SK-N-SH treated with all-trans-retinoic acid at 6 μM for 48 hours (cell line): ENCODE results near the gene TRIM34.

Experiments used
- ATAC-seq: fragments of 200-7000 bp; cut with Tn5 transposase; 3 replicates; pipeline ENCODE4 v1.9.1; 2020; ENCODE audit warnings: mild to moderate bottlenecking, moderate library complexity
- ARNTL ChIP-seq: fragments of 450-650 bp; formaldehyde crosslinking; IDR thresholded peaks from 2 replicates; pipeline ENCODE4 v1.5.0; 2020; ENCODE audit warnings: low read depth, mild to moderate bottlenecking, moderate library complexity, borderline replicate concordance
- BACH2 ChIP-seq: fragments of 250-450 bp; sonication (Bioruptor Pico); IDR thresholded peaks from 2 replicates; pipeline ENCODE4 v1.9.0; 2021; ENCODE audit warnings: mild to moderate bottlenecking, borderline replicate concordance
- CSDC2 ChIP-seq: fragments of 250-450 bp; sonication (Bioruptor Pico); IDR thresholded peaks from 2 replicates; pipeline ENCODE4 v1.5.0; 2020; ENCODE audit warnings: mild to moderate bottlenecking, moderate library complexity
- ESRRG ChIP-seq: fragments of 250-450 bp; sonication (Bioruptor Pico); IDR thresholded peaks from 2 replicates; pipeline ENCODE4 v1.6.1; 2021; ENCODE audit warnings: mild to moderate bottlenecking
- GLIS3 ChIP-seq: fragments of 250-450 bp; sonication (Bioruptor Pico); IDR thresholded peaks from 2 replicates; pipeline ENCODE4 v1.5.0; 2020; ENCODE audit warnings: mild to moderate bottlenecking, moderate library complexity
- ISL1 ChIP-seq: fragments of 250-450 bp; sonication (Bioruptor Pico); IDR thresholded peaks from 2 replicates; pipeline ENCODE4 v2.1.2; 2022; ENCODE audit warnings: mild to moderate bottlenecking, moderate library complexity
- POU6F1 ChIP-seq: fragments of 250-450 bp; sonication (Bioruptor Pico); IDR thresholded peaks from 2 replicates; pipeline ENCODE4 v1.8.0; 2021; ENCODE audit warnings: low read depth, mild to moderate bottlenecking, moderate library complexity, borderline replicate concordance
- SNAI2 ChIP-seq: fragments of 250-450 bp; sonication (Bioruptor Pico); IDR thresholded peaks from 2 replicates; pipeline ENCODE4 v1.5.0; 2020; ENCODE audit warnings: mild to moderate bottlenecking, moderate library complexity
- TCF4 ChIP-seq: fragments of 250-450 bp; sonication (Bioruptor Pico); IDR thresholded peaks from 2 replicates; pipeline ENCODE4 v1.8.0; 2021; ENCODE audit warnings: mild to moderate bottlenecking, moderate library complexity, borderline replicate concordance
- TOX ChIP-seq: fragments of 250-450 bp; sonication (Bioruptor Pico); IDR thresholded peaks from 2 replicates; pipeline ENCODE4 v1.8.0; 2021; ENCODE audit warnings: mild to moderate bottlenecking, moderate library complexity, borderline replicate concordance
- ZC3H10 ChIP-seq: fragments of 250-450 bp; sonication (Bioruptor Pico); IDR thresholded peaks from 2 replicates; pipeline ENCODE4 v1.5.1; 2021; ENCODE audit warnings: mild to moderate bottlenecking, moderate library complexity
- ZNF565 ChIP-seq: fragments of 450-650 bp; formaldehyde crosslinking; conservative IDR thresholded peaks from 2 replicates; pipeline ENCODE4 v1.5.0; 2020; ENCODE audit warnings: low read depth, mild to moderate bottlenecking, moderate library complexity
- ZNF70 ChIP-seq: fragments of 450-650 bp; formaldehyde crosslinking; IDR thresholded peaks from 2 replicates; pipeline ENCODE4 v1.5.0; 2020; ENCODE audit warnings: mild to moderate bottlenecking, moderate library complexity
- ZNF8 ChIP-seq: fragments of 450-650 bp; formaldehyde crosslinking; IDR thresholded peaks from 2 replicates; pipeline ENCODE4 v1.5.0; 2020; ENCODE audit warnings: mild to moderate bottlenecking, moderate library complexity
- TF ChIP-seq, protein P1 (sequence below): fragments of 250-450 bp; sonication (Bioruptor Pico); IDR thresholded peaks from 2 replicates; pipeline ENCODE4 v1.5.1; 2020; ENCODE audit warnings: low read depth, mild to moderate bottlenecking, moderate library complexity
- TF ChIP-seq, protein P2 (sequence below): fragments of 250-450 bp; sonication (Bioruptor Pico); IDR thresholded peaks from 2 replicates; pipeline ENCODE4 v1.5.0; 2020; ENCODE audit warnings: mild to moderate bottlenecking, moderate library complexity
- TF ChIP-seq, protein P3 (sequence below): fragments of 250-450 bp; sonication (Bioruptor Pico); IDR thresholded peaks from 2 replicates; pipeline ENCODE4 v1.8.0; 2020; ENCODE audit warnings: mild to moderate bottlenecking, moderate library complexity, borderline replicate concordance

The TRIM34 gene

GRCh38 chr11:5684646-5685362 lies 60.0 kb downstream of the TRIM34 start, which contains the start of gene TRIM5:
Gene TRIM5, minus strand, starts transcription at chr11:5685074. Its CDS starts 4,897 bp downstream, at chr11:5680177.
- no peak for TF ChIP-seq GLIS3
- TF ChIP-seq ARNTL (CRISPR knock-in tag): no peak
- TF ChIP-seq SNAI2: no peak
- TF ChIP-seq, protein P1, sequence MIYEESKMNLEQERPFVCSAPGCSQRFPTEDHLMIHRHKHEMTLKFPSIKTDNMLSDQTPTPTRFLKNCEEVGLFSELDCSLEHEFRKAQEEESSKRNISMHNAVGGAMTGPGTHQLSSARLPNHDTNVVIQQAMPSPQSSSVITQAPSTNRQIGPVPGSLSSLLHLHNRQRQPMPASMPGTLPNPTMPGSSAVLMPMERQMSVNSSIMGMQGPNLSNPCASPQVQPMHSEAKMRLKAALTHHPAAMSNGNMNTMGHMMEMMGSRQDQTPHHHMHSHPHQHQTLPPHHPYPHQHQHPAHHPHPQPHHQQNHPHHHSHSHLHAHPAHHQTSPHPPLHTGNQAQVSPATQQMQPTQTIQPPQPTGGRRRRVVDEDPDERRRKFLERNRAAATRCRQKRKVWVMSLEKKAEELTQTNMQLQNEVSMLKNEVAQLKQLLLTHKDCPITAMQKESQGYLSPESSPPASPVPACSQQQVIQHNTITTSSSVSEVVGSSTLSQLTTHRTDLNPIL (CRISPR knock-in tag): no peak
- TF ChIP-seq CSDC2: no peak
- TF ChIP-seq, protein P2, sequence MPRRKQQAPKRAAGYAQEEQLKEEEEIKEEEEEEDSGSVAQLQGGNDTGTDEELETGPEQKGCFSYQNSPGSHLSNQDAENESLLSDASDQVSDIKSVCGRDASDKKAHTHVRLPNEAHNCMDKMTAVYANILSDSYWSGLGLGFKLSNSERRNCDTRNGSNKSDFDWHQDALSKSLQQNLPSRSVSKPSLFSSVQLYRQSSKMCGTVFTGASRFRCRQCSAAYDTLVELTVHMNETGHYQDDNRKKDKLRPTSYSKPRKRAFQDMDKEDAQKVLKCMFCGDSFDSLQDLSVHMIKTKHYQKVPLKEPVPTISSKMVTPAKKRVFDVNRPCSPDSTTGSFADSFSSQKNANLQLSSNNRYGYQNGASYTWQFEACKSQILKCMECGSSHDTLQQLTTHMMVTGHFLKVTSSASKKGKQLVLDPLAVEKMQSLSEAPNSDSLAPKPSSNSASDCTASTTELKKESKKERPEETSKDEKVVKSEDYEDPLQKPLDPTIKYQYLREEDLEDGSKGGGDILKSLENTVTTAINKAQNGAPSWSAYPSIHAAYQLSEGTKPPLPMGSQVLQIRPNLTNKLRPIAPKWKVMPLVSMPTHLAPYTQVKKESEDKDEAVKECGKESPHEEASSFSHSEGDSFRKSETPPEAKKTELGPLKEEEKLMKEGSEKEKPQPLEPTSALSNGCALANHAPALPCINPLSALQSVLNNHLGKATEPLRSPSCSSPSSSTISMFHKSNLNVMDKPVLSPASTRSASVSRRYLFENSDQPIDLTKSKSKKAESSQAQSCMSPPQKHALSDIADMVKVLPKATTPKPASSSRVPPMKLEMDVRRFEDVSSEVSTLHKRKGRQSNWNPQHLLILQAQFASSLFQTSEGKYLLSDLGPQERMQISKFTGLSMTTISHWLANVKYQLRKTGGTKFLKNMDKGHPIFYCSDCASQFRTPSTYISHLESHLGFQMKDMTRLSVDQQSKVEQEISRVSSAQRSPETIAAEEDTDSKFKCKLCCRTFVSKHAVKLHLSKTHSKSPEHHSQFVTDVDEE (CRISPR knock-in tag): no peak
- TF ChIP-seq ESRRG (CRISPR knock-in tag): no peak
- ATAC-seq: peak; percentile 93

GRCh38 chr11:5686426-5686825 lies 61.6 kb downstream of the TRIM34 start:
- ATAC-seq: no peak
- TF ChIP-seq GLIS3 (no peak), ZNF565 (CRISPR knock-in tag) (no peak), ZC3H10 (CRISPR knock-in tag) (no peak), ZNF70 (no peak), ISL1 (CRISPR knock-in tag) (no peak), CSDC2 (no peak), POU6F1 (CRISPR knock-in tag) (no peak), BACH2 (CRISPR knock-in tag) (no peak), ARNTL (CRISPR knock-in tag) (no peak), TCF4 (CRISPR knock-in tag) (no peak), ZNF8 (CRISPR knock-in tag) (no peak), SNAI2 (no peak)
- TF ChIP-seq, protein P3, sequence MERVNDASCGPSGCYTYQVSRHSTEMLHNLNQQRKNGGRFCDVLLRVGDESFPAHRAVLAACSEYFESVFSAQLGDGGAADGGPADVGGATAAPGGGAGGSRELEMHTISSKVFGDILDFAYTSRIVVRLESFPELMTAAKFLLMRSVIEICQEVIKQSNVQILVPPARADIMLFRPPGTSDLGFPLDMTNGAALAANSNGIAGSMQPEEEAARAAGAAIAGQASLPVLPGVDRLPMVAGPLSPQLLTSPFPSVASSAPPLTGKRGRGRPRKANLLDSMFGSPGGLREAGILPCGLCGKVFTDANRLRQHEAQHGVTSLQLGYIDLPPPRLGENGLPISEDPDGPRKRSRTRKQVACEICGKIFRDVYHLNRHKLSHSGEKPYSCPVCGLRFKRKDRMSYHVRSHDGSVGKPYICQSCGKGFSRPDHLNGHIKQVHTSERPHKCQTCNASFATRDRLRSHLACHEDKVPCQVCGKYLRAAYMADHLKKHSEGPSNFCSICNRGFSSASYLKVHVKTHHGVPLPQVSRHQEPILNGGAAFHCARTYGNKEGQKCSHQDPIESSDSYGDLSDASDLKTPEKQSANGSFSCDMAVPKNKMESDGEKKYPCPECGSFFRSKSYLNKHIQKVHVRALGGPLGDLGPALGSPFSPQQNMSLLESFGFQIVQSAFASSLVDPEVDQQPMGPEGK: no peak
- TF ChIP-seq, all 23 proteins: peak for 0

- TF ChIP-seq, protein P2 (CRISPR knock-in tag): no peak
- no peak for TF ChIP-seq SNAI2
- TF ChIP-seq CSDC2: no peak
- no peak for TF ChIP-seq POU6F1 (CRISPR knock-in tag)
- no peak for TF ChIP-seq TOX (CRISPR knock-in tag)
- no peak for ATAC-seq
These were observed 63.7 kb downstream of the TRIM34 start for GRCh38 chr11:5688482-5688881.
